GM19467 (cell line): ENCODE data around the gene CNGB1.
"Not testable (repeated sequence)": the region's sequence is repeated elsewhere in the genome, so short reads cannot be mapped to it uniquely, and the experiment has no call there.

Source experiments
- ATAC-seq: cut with Tn5 transposase; IDR thresholded peaks from one replicate; pipeline ENCODE4 v1.9.1; 2021; ENCODE audit warnings: mild to moderate bottlenecking, moderate library complexity; ENCODE audit not compliant: unreplicated experiment

Gene CNGB1

DNA sequence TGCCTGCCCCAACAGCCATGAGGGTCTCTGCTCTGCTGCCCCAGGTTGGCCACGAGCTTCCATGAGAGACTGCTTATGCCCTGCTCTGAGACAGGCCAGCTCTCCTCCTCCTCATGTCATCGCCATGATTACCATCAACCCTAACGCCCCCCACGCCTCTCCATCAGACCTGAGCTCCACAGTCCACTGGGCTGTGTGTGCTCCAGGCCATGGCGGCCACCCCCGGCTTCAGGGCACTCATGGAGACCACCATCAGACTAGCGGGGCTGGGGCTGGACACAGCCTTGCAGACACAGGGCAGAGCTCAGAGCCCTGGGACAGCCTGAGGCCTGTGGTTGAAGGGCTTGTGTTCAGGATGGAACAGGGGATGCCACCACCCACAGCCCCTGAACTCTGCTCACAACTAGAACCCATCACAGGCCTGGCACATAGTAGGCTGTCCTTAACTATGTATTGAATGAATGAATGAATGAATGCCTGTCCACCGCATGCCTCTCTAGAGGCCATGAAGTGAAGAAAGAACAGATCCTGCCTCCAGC, 14.6 kb downstream of the CNGB1 start:
- ATAC-seq = no peak

DNA sequence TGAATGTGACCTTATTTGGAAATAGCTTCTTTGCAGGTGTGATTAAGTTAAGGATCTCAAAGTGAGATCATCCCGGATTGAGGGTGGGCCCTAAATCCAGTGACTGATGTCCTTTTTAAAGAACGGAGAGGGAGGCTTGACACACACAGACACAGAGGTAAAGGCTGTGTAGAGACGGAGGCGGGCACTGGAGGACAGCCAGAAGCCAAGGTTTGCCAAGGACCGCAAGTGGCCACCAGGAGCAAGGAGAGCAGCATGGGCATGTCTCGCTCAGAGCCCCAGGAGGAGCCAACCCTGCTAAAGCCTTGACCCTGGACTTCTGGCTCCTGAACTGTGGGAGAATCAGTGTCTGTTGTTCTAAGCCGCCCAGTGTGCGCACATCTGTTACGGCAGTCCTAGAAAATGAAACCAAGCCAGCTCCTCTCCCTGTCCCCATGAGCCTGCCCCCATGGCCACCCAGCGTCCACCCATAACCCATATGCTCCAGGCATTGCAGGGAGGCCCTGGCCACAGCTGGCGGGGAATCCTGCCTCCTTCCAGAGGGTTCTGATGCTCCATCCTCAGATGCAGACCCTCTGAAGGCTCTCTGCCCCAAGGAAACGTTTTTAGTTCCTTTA, 15.2 kb downstream of the CNGB1 start:
- no peak for ATAC-seq

DNA sequence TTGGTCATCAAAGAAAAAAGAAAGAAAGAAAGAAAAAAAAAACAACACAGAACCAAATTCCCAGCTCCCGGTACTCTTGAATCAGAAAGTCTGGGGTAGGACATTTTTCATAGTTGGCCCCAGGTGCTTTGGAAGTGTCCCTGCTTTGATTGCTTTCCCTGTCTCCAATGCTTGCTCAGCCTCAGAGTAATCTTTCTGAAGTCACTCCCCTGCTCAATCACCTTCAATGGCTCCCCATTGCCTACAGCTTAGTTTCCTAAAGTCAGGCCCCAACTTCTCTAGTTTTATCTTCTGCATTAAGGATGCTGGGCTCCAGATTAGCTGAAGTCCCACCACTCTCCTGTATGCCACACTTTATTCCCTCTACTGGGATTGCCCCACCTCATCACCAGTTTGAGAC, 17.1 kb downstream of the CNGB1 start:
- ATAC-seq = no peak

DNA sequence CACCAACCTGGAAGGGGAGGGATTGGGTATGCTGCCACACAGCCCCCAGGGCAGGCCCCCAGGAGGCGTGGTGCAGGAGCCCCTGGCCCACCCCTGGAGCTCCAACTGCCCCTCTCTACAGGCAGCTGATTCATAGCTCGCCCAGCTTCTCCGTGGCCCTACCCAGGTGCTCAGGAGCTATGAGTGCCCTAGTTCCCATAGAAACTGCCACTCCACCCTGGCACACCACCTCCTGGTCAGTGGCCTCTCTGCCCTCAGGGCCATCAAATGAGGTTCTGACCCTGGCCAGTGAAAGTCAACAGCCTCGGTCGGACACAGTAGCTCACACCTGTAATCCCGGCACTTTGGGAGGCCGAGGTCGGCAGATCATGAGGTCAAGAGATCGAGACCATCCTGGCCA, 18.0 kb downstream of the CNGB1 start:
- no peak for ATAC-seq

DNA sequence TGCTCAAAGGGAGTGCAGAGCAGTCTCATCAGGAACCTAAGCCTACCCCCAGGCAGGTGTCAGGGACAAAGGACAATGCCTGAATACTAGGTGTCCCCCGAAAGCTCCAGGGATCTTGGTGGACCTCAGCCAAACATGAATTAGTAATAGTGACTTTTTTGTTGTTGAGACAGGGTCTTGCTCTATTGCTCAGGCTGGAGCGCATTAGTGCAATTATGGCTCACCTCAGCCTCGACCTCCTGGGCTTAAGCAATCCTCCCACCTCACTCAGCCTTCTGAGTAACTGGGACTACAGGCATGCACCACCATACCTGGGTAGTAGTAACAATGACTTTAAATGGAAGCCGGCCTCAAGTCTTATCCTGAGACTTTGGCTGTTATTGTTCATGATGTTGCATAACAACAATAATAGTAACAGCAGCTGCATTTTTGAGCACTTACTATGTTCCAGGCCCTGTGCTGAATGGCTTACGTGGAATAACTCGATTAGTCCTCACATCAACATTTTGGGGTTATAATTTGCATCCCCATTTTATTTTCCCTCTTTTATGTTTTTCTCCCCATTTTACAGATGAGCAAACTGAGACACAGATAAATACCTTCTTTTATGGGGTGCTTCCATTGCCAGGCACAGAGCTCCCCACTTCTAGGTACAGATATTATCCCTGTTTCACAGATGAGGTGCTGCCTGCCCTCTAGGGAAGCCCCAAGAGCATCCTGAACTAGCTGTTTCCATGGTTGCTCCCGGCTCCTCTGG, 19.5 kb downstream of the CNGB1 start:
- ATAC-seq = no peak

DNA sequence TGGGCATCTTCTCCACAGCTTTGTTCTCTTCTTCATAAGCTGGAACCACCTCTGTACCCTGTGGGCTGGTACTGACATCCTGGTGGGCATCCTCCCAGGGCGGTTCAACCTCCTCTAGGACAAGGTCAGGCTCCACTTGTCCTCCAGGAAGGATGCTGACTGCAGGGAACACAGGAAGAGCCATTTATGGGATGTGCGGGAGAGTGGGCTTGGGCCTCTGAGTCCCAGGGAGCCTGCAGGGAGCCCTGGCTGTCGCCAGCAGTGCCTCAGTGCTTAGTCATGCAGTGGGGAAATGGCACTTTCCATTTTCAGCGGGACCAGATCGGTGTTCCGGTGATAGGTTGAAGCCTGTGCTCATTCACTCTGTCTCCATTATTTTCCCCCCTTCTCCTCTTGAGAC, 20.5 kb downstream of the CNGB1 start:
- ATAC-seq = no peak

DNA sequence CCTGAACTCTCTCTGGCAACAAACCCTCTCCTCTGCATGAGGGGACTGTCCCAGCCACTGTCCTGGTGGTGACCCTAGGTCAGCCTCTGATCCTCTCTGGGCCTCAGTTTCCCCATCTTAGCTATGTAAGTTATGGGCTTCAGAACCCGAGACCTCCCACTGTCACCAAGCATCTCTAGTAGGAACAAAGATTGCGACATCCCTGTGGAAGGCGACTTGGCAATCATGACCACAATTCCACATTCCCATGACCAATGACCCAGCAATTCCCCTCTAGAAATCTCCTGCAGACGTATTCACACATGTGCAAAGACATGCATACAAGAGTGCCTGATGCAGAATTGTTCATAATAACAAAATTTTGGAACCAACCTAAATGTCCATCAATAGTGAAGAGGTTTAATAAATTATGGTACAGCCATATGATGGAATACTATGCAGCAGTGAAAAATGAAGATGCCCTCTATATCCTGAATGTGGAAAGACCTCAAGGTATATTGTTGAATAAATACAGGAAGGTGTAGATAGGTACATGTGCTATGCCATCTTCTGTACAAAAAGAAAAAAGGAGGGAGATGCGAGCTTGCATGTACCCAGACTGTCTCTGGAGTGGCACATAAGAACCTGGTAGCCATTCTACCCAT, 21.2 kb downstream of the CNGB1 start:
- ATAC-seq = no peak

DNA sequence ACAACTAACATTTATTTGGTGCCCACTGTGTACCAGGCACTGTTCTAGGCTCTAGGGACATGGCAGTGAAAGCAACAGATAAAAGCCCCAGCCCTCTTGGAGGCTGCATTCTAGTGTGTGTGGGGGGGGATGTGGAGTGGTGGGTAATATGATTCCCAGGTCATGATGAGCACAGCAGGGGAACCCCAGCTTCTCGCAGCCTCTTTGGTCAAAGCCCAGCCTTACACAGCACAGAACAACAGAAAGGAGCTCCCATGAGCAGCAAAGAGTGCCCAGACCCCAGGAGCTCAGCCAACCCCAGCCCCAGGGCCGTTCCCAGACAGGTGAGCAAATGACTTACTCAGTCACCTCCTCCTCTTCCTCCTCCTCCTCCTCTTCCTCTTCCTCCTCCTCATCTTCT, 21.9 kb downstream of the CNGB1 start:
- ATAC-seq = no peak

DNA sequence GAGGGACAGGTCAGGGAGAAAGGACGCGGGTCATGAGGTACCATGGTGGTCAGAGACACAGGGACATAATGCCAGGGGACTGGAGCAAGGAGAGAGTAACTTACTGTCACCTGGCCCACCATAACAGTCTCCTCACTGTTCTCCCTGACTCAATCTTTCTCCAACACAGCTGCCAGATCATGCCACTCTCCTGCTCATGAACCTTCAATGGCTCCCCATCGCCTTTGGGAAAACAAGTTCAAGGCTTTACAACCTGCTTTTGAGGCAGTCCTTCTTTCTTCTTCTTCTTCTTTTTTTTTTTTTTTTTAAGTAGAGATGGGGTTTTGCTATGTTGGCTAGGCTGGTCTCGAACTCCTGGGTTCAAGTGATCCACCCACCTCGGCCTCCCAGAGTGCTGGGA, 22.9 kb downstream of the CNGB1 start:
- ATAC-seq = no peak

DNA sequence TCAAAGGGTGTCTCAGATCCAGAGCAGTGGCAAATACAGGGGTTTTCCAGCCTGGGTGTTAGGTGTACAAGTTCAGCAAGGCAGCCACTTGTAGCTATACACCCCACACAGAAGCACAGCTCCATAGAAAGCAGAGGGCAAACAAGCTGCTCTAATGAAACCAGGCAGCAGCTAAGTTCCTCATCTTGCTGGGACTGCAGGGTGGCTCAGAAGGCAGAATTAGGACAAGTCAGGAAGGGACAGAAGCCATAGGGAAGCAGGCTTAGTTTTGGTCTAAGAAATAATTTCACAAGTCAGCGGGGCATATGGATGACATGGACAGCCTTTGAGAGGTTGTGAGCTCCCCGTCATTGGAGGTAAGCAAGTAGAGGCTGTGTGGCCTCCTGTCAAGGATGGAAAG, 23.7 kb downstream of the CNGB1 start:
- ATAC-seq = no peak

DNA sequence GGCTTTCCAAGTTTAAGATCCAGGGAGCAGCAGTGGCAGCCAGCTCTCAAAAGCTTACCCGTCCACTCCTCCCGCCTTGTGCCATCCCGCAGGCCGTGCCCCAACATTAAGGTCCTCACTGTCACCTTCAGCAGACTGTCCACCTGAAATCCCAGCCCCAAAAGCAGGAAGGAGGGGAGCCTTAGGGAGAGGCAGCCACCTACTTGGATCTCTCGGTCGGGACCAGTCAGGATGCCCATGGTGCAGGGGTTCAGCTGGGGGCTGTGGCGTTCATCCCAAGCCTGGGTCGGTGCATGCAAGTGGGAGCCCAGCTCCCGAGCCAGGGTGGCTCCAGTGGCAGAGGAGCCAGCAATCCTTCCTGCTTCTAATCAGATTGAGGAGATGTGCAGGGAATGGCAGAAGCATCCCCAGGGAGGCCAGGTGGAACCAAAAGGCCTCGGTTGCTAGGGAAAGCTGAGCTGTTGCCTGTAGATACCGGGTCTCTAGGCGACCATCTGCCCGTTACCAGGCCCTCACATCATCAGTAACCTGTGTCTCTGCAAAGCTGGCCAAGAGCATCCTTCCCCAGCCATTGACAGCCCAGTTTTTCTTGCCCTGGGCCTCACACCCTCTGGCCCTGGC, 24.6 kb downstream of the CNGB1 start:
- no peak for ATAC-seq

DNA sequence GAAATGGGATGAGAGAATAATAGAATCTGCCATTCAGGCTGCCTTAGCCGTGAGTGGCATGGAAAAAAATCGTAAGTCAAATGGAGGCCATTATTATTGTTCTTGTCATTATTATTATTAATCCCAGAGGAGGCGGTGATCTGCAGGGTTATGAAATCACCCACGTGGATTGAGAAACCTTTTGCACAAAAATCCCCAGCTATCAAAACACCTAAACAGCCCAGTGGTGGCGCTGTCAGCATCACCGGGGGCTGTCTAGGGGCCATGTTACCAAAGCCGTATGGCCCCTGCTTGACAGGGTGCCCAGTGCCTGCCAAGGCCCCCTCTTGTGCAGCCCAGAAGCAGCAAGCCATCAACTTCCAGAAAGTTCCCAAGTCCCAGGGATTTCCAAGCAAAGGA, 25.2 kb downstream of the CNGB1 start:
- no peak for ATAC-seq

DNA sequence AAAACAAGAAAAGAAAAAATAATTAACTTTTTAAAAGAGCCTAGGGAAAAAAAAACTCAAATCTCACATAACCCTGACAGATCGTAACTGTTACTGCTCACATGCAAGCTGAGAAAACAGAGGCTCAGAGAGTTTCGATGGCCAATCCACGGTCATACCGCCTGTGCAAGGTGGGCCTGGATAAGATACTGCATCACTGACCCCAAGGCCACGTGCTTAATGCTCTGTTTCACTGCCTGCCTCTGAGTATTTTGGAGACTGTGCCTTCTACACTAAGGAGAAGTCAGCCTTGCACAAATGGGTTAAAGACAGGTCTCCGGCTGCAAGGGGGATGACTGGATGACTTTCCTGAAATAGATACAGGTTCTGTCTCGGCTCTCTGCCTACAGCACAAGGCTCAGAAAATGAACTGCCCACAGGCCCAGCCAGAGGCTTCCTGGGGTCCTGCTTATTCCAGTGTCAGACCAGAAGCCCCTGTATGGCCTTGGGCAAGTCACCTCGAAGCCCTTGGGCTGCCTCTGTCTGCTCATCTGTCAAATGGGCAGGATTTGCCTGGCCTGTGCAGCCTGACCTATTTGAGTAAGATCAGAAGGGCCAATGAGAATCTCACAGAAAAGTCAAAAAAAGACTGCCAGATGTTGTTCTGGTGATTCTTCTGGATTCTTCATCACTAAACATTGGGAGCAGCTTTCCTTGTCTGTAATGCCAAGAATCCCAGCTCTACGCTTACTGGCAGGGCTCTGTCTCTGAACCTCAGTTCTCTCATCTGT, 25.8 kb downstream of the CNGB1 start:
- ATAC-seq = no peak

DNA sequence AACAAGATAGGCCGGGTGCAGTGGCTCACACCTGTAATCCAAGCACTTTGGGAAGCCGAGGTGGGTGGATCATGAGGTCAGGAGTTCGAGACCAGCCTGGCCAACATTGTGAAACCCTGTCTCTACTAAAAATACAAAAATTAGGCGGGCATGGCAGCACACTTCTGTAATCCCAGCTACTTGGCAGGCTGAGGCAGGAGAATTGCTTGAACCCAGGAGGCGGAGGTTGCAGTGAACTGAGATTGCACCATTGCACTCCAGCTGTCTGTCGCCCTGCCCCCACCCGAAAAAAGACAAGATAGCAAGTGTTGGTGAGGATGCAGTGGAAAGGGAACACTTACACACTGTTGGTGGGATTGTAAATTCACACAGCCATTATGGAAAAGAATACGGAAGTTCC, 27.5 kb downstream of the CNGB1 start:
- not testable (repeated sequence) for ATAC-seq

DNA sequence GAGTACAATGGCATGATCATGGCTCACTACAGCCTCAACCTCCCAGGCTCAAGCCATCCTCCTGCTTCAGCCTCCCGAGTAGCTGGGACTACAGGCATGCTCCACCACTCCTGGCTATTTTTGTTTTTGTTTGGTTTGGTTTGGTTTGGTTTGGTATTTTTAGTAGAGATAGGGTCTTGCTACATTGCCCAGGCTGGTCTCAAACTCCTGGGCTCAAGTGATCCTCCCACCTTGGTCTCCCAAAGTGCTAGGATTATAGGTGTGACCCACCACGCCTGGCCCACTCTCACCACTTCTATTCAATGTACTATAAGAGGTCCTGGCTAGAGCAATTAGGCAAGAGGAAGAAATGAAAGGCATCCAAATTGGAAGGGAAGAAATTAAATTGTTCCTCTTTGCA, 29.0 kb downstream of the CNGB1 start:
- ATAC-seq = not testable (repeated sequence)

DNA sequence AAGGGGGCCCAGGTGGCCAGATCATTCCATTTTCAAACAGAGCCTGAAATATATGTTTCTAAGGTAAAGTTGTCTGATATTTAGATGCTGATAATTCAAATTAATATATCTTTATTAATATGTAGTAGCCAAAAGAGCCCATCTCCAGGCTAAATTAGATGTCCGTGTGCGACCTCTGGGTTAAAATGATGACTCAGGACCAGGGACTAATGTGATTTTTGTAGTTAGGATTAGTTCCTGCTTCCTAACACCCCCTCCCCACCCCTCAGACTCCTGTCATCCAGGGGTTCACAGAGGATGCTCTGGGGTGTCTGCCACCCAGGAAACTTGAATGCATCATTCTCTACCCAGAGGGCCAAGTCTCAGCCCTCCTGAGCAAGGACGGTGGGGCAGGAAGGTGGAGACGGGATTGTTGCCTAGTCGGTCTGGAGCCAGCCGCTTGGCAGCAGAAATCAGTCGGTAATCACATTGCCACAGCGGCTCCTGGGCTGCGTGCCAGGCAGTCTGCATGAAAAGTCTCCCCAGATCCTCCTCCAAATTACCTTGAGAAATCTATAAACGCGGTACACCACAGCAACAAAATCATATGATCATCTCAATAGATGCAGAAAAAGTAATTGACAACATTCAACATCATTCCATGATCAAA, 29.8 kb downstream of the CNGB1 start:
- no peak for ATAC-seq

DNA sequence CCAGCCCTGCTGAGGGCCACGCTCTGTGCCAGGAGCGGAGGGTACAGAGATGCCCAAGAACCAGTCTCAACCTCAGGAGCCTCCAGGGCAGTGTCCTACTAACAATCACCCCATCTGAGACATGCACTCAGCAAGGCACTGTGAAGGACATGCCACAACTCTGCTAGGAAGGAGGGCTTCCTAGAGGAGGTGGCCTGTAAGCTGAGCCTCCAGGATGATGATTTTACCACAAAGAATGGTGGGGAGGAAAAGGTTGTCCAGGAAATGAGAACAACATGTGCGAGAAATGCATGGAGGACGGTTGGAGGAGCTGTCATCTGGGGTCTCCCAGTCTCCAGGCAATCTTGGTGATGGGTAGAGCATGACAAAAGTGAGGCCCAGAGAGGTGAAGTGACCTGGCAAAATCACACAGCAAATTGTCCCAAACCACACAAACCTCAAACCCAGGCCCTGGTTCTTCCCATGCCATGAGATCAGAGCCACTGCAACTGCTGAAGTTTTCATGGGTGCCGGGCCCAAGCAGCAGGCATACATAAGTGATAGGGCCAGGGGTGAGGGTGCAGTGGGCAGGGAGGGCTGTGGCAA, 30.5 kb downstream of the CNGB1 start:
- no peak for ATAC-seq

DNA sequence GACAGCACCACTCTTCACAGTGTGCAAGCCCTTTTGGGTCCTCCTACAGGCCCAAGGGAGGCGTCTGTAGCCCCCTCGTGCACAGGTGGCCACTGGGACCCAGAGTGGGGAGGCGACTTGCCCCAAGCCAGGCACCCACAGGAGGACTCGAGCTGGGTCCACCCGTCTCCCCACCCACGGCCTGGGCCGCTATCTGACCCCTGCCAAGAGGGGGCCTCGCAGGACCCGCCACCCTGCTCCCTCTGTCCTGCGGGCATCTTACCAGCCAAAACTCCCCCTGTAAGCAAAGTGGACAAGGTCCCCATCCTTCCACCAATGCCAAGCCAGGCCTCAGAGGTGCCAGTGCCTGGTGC, 31.1 kb downstream of the CNGB1 start:
- ATAC-seq = no peak

DNA sequence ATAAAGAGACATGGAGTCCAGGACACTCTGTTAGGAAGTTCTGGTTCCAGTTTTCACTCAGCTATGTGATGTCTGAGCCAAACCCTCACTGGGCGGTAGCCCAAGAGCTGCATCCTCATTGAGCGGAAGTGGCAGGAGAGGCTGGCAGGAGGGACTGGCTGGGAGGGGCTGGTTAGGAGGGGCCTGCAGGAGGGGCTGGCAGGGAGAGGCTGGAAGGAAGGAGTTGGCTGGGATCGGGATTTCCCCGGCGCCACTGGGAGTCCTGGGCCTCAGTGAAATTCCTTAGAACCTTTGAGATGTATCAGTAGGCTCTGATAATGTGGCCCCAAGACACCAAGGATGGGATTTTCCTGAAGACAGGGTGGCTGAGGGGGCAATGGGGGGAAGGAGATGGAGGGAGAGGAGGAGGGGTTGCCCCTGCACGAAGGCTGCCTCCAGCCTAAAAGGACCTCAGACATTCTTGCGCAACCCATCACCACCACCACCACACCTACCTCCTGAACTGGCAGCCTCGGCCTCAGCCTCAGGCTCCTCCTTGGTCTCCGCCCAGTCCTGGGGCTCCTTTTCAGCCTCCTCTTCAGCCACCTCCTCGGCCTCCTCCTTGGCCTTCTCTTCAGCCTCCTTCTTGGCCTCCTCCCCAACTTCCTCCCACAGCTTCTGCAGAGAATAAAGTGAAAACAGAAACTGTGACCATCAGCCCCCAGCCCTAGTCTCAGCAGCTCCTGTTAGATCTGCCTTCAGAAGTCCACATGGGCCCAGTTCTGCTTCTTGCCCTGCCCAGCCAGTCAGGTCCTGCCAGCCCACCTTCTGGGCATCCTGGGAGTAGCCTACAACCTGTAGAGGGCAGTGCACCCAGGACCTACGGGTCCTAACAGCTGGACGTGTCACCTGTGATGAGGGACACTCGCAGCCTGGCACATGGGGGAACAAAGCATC, 31.7 kb downstream of the CNGB1 start:
- no peak for ATAC-seq
